GM21529 (cell line): Measurements from ENCODE around the gene PPL.

Source experiments
- ATAC-seq: cut with Tn5 transposase; IDR thresholded peaks from one replicate; pipeline ENCODE4 v1.9.1; 2021; ENCODE audit not compliant: unreplicated experiment

Gene PPL

GRCh38 chr16:4836727-4837126 is 100.2 kb downstream of the PPL start:
- ATAC-seq = no peak

DNA sequence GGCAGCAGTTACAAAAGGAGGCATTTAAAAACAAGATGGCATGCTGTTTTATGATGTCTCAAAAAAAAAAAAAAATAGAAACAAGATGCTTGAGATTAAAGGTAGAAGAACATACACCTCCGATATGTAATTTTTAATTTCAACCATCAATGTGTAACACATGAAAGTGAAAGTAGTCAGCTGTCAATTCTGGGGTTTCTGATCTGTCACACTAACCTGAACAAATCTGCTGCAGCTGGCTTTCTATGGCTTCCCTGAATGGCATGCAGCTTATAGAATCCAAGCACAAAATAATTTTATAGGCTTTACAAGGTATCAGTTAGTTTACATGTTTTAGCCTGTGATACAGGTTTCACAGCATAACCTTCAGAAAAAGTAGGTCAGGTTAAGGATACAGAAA is 103.4 kb downstream of the PPL start:
- no peak for ATAC-seq

DNA sequence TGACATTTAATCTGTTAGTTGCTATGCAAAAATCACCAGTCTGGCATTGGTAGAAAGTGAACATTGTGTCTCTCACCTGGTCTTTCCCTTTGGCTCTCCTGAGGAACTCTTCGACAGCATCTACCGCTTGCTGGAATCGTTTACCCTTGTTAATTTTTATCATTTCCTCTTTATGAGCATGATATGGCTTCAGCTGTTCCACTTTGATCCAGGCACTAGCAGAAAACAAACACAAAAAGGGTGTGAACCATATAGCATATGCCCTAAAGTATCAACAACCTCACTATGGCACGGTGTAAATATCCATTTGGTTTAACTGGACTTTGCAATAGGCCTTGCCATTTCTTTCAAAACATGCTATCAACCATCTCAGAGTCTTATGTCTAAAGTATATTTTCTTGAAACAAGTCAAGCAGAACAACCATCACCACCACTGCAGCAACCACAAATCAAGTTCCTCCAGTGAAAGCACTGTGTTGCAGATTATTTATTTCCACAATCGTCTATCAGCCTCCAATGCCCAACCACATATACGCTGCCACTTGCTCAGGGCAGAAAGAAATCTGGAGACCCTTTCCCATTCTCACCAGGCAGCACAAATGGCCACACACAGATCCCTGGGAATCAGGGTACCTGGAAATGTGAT is 104.1 kb downstream of the PPL start:
- no peak for ATAC-seq
